Duodenal mucosa (tissue), 2 donors: ENCODE data around the gene UNC13B.
A peak's percentile ranks its signal among the peaks of the same experiment; 100 is the strongest.
"Not testable (repeated sequence)": the region's sequence is repeated elsewhere in the genome, so short reads cannot be mapped to it uniquely, and the experiment has no call there.

ENCODE experiments used
- H3K27ac ChIP-seq: one replicate; pipeline ENCODE4 v1.7.0; 2013; ENCODE audit warnings: low read depth, low read length
- H3K27me3 ChIP-seq, 2 donors: one replicate each; pipeline ENCODE4 v1.7.0; 2013; ENCODE audit warnings: low read length in 2 of 2, control low read depth in 1 of 2; ENCODE audit not compliant: insufficient read depth in 2 of 2, control insufficient read depth in 1 of 2
- H3K36me3 ChIP-seq, 2 donors: one replicate each; pipeline ENCODE4 v1.7.0; 2013; ENCODE audit warnings: low read length in 2 of 2, control low read depth in 1 of 2; ENCODE audit not compliant: insufficient read depth in 2 of 2, control insufficient read depth in 1 of 2
- H3K4me1 ChIP-seq, 2 donors: one replicate each; pipeline ENCODE4 v1.7.0; 2013; ENCODE audit warnings: low read length in 2 of 2, control low read depth in 1 of 2; ENCODE audit not compliant: insufficient read depth in 2 of 2, control insufficient read depth in 1 of 2
- H3K4me3 ChIP-seq, 2 donors: one replicate each; pipeline ENCODE4 v1.7.0; 2013; ENCODE audit warnings: low read length in 2 of 2, low read depth in 1 of 2
- H3K9ac ChIP-seq, 2 donors: one replicate each; pipeline ENCODE4 v1.7.0; 2013; ENCODE audit warnings: low read length in 2 of 2, low read depth in 1 of 2
- H3K9me3 ChIP-seq, 2 donors: one replicate each; pipeline ENCODE4 v1.7.0; 2013; ENCODE audit warnings: low read length in 2 of 2, control low read depth in 1 of 2; ENCODE audit not compliant: control insufficient read depth in 1 of 2

UNC13B gene

DNA sequence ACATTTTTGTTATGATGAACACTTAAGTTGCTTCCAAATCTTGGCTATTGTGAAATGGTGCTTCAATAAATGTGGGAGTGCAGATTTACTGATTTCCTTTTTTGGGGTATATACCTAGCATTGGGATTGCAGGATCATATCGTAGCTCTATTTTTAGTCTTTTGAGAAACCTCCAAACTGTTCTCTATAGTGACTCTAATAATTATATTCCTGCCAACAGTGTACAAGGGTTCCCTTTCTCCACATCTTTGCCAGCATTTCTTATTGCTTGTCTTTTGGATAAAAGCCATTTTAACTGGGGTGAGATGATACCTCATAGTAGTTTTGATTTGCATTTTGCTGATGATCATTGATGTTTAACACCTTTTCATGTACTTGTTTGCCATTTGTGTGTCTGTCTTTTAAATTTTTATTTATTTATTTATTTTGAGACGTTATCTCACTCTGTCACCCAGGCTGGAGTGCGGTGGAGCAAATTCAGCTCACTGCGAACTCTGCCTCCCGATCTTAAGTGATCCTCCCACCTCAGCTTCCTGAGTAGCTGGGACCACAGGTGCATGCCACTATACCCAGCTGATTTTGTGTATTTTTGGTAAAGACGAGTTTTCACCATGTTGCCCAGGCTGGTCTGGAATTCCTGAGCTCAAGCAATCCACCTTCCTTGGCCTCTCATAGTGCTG is 59.0 kb downstream of the UNC13B start:
- Histone ChIP-seq H3K27me3 (no peaks in the 10 kb centered on the region), H3K36me3 (no peaks in the 10 kb centered on the region), H3K9me3 (peaks cover 2 to 14% of the 10 kb centered on the region in 2 donors), H3K4me1 (no peaks in the 10 kb centered on the region), H3K9ac (no peak overlapping the region), H3K4me3 (no peak overlapping the region), H3K27ac (no peak overlapping the region)

DNA sequence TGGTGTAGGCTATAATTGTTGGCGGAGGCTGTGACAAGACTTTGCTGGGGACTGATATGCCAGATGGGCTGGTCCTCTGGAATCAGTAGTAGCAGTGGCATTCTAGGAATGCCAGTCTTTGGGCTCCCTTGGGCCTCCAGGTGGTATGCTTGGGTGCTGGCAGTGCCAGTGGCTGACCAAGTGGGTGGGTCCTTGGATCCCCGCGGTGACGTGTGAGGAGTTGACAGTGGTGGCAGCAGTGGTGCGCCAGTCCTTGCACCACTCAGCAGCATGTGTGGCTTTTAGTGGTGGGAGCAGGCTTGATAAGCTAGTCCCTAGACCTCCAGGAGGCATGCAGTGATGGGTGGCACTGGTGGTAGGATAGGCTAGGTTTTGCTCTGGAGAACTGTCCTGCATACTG is 63.9 kb downstream of the UNC13B start:
- H3K27ac ChIP-seq: no peak overlapping the region
- no peak overlapping the region for H3K9ac ChIP-seq
- H3K4me1 ChIP-seq: peaks cover 5 to 13% of the 10 kb centered on the region in 2 donors
- no peak overlapping the region for H3K4me3 ChIP-seq
- no peaks in the 10 kb centered on the region for H3K36me3 ChIP-seq
- no peaks in the 10 kb centered on the region for H3K27me3 ChIP-seq
- peaks cover 1 to 11% of the 10 kb centered on the region in 2 donors for H3K9me3 ChIP-seq

- Histone ChIP-seq H3K9me3 (peaks cover 0 to 10% of the 10 kb centered on the region in 2 donors), H3K4me1 (peaks cover 5 to 13% of the 10 kb centered on the region in 2 donors), H3K27me3 (no peaks in the 10 kb centered on the region), H3K9ac (no peak overlapping the region), H3K27ac (no peak overlapping the region), H3K36me3 (no peaks in the 10 kb centered on the region), H3K4me3 (no peak overlapping the region)
Measured at GRCh38 chr9:35226651-35227050, 64.8 kb downstream of the UNC13B start.

DNA sequence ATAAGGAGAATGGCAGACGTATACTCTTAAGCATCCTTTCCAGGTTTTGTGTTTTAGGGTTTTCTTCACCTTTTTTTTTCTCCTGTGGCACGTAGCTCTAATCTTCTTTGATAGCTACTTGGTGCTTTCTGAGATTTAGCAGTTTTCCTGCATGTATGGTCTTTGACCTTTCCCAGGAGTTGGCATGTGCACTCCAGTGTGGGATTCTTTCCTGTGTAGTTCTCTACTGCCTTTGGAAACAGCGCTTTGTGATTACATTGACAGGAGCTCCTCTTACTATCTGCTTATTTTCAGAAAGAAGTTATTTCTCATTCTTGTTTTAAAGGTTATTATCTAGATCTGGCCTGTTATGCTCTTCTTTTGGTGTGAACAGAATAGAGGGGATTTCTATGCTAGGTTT is 65.5 kb downstream of the UNC13B start:
- Histone ChIP-seq H3K27ac (no peak overlapping the region), H3K9me3 (peaks cover 0 to 10% of the 10 kb centered on the region in 2 donors), H3K9ac (no peak overlapping the region), H3K36me3 (no peaks in the 10 kb centered on the region), H3K27me3 (no peaks in the 10 kb centered on the region), H3K4me1 (peaks cover 5 to 13% of the 10 kb centered on the region in 2 donors), H3K4me3 (no peak overlapping the region)

- H3K27me3 ChIP-seq: no peaks in the 10 kb centered on the region
- no peaks in the 10 kb centered on the region for H3K36me3 ChIP-seq
- H3K9ac ChIP-seq: no peak overlapping the region
- peaks cover 5 to 13% of the 10 kb centered on the region in 2 donors for H3K4me1 ChIP-seq
- H3K9me3 ChIP-seq: no peaks in the 10 kb centered on the region
- H3K27ac ChIP-seq: no peak overlapping the region
- no peak overlapping the region for H3K4me3 ChIP-seq
Measured at GRCh38 chr9:35229066-35229778, 67.4 kb downstream of the UNC13B start.

DNA sequence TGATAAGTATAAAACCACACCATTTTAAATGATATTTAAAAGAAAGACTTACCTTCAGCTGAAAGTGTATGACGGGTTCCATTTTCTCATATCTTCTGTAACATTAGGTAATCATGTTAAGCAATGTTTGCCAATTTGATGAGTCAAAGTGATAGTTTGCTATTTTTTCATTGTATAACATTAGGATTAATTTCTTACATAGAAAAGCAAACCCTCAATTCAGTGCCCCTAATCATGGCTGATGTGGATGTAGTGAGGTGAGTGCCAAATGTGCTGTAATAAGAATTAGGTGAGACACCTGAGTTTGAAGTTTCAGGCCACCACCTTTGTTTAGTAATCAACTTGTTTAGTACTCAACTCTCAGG is 68.0 kb downstream of the UNC13B start:
- H3K9ac ChIP-seq: no peak overlapping the region
- no peaks in the 10 kb centered on the region for H3K36me3 ChIP-seq
- no peak overlapping the region for H3K27ac ChIP-seq
- H3K27me3 ChIP-seq: no peaks in the 10 kb centered on the region
- H3K4me3 ChIP-seq: no peak overlapping the region
- no peaks in the 10 kb centered on the region for H3K9me3 ChIP-seq
- peaks cover 5 to 13% of the 10 kb centered on the region in 2 donors for H3K4me1 ChIP-seq

DNA sequence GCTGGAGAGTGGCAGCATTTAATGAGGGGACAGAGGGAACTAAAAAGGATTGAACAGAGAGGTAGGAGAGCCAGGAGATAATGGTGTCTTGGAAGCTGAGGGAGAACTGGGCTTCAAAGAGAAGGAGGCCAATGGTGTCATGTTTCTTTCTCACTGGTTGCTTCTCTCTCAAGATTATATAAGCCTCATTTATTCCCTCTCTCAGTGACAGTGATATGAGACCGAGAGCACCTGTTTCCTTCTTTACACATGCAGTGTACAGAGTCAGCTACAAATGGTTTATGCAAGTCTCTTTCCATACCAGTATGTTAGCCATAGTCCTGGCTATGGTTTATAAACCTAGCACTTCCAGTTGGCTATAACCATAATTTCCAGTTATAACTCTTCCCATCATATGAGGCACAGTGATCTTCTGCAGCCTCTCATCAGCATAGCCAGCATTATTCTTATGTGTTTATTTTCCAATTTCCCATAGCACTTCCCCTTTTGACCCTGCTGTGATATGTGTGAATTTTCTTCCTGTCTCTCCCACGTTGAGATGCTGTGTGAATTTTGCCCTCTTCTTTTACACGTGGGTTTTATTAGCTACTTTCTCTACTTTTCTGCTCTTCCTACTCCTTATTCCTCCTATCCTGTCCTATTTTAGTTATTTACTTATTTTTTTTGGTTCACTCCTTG is 71.2 kb downstream of the UNC13B start:
- H3K4me1 ChIP-seq: peaks cover 4 to 21% of the 10 kb centered on the region in 2 donors
- no peak overlapping the region for H3K27ac ChIP-seq
- H3K9ac ChIP-seq: no peak overlapping the region
- H3K4me3 ChIP-seq: no peak overlapping the region
- no peaks in the 10 kb centered on the region for H3K27me3 ChIP-seq
- no peaks in the 10 kb centered on the region for H3K9me3 ChIP-seq
- no peaks in the 10 kb centered on the region for H3K36me3 ChIP-seq

- H3K36me3 ChIP-seq: no peaks in the 10 kb centered on the region
- H3K27me3 ChIP-seq: no peaks in the 10 kb centered on the region
- H3K4me1 ChIP-seq: peaks cover 4 to 17% of the 10 kb centered on the region in 2 donors
- H3K27ac ChIP-seq: no peak overlapping the region
- H3K4me3 ChIP-seq: peak overlapping the region in 1 of 2 donors; percentile 30
- no peaks in the 10 kb centered on the region for H3K9me3 ChIP-seq
- no peak overlapping the region for H3K9ac ChIP-seq
Measured at GRCh38 chr9:35236692-35237091, 74.9 kb downstream of the UNC13B start.

DNA sequence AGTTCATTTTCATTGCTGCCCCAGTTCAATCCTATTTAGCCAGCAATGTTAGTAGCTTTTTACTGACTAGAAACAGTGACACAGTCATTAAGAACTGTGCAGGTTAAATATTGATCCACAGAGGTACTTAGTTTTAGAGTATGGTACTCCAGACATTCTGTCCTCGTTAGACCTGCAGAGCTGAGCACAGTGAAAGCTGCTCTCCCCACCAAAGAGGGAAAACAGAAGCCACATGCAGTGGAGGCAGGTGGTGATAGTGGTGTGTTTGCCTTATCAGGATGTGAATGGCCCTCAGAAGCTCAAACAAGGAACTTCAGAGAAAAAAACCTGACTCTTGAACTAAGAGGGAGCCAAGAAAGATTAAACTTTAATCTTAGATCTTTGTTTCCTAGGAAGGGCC is 75.5 kb downstream of the UNC13B start:
- Histone ChIP-seq H3K27me3 (no peaks in the 10 kb centered on the region), H3K36me3 (no peaks in the 10 kb centered on the region), H3K4me1 (peaks cover 4 to 17% of the 10 kb centered on the region in 2 donors), H3K9me3 (no peaks in the 10 kb centered on the region), H3K9ac (no peak overlapping the region), H3K27ac (no peak overlapping the region), H3K4me3 (peak overlapping the region in 1 of 2 donors; percentile 30)

DNA sequence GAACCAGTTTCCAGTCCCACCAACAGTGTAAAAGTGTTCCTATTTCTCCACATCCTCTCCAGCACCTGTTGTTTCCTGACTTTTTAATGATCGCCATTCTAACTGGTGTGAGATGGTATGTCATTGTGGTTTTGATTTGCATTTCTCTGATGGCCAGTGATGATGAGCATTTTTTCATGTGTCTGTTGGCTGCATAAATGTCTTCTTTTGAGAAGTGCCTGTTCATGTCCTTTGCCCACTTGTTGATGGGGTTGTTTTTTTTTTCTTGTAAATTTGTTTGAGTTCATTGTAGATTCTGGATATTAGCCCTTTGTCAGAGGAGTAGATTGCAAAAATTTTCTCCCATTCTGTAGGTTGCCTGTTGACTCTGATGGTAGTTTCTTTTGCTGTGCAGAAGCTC is 84.1 kb downstream of the UNC13B start:
- not testable (repeated sequence) for H3K4me1 ChIP-seq, H3K27ac ChIP-seq

More for the DNA sequence above, 84.1 kb downstream of the UNC13B start:
- H3K4me3 ChIP-seq, H3K9me3 ChIP-seq, H3K27me3 ChIP-seq, H3K36me3 ChIP-seq, H3K9ac ChIP-seq: not testable (repeated sequence)
